Activated CD8-positive, alpha-beta memory T cell treated with anti-CD3 and anti-CD28 coated beads for 48 hours (primary cell): ENCODE measurements around the gene MAP2K5.

Experiments used
- DNase-seq, 3 experiments: peaks; one replicate each; pipeline ENCODE4 v3.0.0-alpha.2; 2020; ENCODE audit warnings: low read depth in 2 of 3, low spot score in 2 of 3

The MAP2K5 gene

GRCh38 chr15:67542420-67543347 lies at the start of gene MAP2K5:
Gene MAP2K5, plus strand, starts transcription at chr15:67542703. Its CDS starts 633 bp downstream, at chr15:67543336.
- peak; percentile 54 to 72 (median 64) for DNase-seq

GRCh38 chr15:67495585-67495984 lies 46.9 kb upstream of the MAP2K5 start:
- no peak for DNase-seq

- DNase-seq, result no peak
Measured at GRCh38 chr15:67501177-67501835, 41.2 kb upstream of the MAP2K5 start.

- DNase-seq, result no peak
Measured at GRCh38 chr15:67501836-67502461, 40.6 kb upstream of the MAP2K5 start.

GRCh38 chr15:67504056-67504455 lies 38.4 kb upstream of the MAP2K5 start:
- DNase-seq, result no peak

GRCh38 chr15:67504796-67505195 lies 37.7 kb upstream of the MAP2K5 start:
- DNase-seq, result no peak

GRCh38 chr15:67505675-67506572 lies 36.6 kb upstream of the MAP2K5 start:
- DNase-seq, result no peak

- no peak for DNase-seq
Measured at GRCh38 chr15:67506775-67507747, 35.4 kb upstream of the MAP2K5 start.

GRCh38 chr15:67508407-67508806 lies 34.1 kb upstream of the MAP2K5 start:
- DNase-seq, result no peak

- DNase-seq, result no peak
Measured at GRCh38 chr15:67509918-67510317, 32.6 kb upstream of the MAP2K5 start.

GRCh38 chr15:67510597-67511190 lies 31.8 kb upstream of the MAP2K5 start:
- DNase-seq, result no peak

- DNase-seq, result no peak
Measured at GRCh38 chr15:67511606-67512005, 30.9 kb upstream of the MAP2K5 start.

GRCh38 chr15:67512140-67512539 lies 30.4 kb upstream of the MAP2K5 start:
- DNase-seq, result no peak

- no peak for DNase-seq
Measured at GRCh38 chr15:67512933-67513714, 29.4 kb upstream of the MAP2K5 start.

GRCh38 chr15:67515090-67515489 lies 27.4 kb upstream of the MAP2K5 start:
- no peak for DNase-seq

GRCh38 chr15:67515557-67515956 lies 26.9 kb upstream of the MAP2K5 start:
- no peak for DNase-seq

GRCh38 chr15:67520321-67521028 lies 22.0 kb upstream of the MAP2K5 start:
- peak in 1 of 3 experiments; percentile 58 for DNase-seq
